Glomerular endothelial cell (primary cell): Measurements from ENCODE around the gene EXOC6B. TPM values are rescaled to one million over a fixed set of nuclear protein-coding genes. Genes with fewer than 3 reads are reported as not detected.

ENCODE experiments used
- DNase-seq: peaks from one replicate; pipeline ENCODE4 v3.0.0-alpha.2; 2011; ENCODE audit warnings: low read depth, low spot score; ENCODE audit errors: extremely low read depth
- total RNA-seq: library from RNA; depleted of rRNA; stranded (reverse); fragments of >200 nt; gene quantifications from 2 replicates; pipeline ENCODE4 v1.2.3, GENCODE V29; 2015

EXOC6B gene
- total RNA-seq, 1 donor from 2014 or later, result 35.1 TPM

DNA sequence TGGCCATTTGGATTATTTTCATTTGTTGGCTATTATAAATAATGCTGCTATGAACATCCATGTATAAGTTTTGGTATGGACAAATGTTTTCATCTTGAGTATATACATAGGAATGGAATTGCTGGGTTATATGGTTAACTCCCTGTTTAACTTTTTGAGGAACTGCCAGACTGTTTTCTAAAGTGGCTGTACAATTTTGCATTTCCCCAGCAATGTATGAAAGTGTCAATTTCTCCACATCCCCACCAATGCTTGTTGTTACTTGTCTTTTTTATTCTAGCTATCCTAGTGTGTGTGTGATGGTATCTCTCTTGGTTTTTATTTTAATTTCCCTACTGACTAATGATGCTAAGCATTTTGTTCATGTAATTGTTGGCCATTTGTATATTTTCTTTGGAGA lies 587.5 kb downstream of the EXOC6B start:
- no peak for DNase-seq

DNA sequence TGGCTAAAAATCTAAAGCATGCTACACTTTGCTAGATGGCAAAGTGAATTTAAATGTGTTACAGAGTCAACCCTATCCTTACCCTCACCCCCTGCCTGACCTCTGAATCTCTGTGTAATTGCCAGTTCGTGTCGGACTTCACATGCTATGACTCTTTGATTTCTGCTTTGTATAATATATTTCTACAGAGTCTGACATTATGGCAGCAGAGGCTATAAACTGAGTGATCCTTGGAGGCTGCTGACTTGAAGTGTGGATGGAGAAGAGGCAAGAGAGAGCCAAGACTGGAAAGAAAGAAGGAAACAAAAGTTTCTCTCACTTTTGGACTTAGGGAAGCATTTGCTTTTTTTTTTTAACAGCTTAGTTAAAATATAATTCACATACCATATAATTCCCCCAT lies 588.3 kb downstream of the EXOC6B start:
- DNase-seq, result no peak

DNA sequence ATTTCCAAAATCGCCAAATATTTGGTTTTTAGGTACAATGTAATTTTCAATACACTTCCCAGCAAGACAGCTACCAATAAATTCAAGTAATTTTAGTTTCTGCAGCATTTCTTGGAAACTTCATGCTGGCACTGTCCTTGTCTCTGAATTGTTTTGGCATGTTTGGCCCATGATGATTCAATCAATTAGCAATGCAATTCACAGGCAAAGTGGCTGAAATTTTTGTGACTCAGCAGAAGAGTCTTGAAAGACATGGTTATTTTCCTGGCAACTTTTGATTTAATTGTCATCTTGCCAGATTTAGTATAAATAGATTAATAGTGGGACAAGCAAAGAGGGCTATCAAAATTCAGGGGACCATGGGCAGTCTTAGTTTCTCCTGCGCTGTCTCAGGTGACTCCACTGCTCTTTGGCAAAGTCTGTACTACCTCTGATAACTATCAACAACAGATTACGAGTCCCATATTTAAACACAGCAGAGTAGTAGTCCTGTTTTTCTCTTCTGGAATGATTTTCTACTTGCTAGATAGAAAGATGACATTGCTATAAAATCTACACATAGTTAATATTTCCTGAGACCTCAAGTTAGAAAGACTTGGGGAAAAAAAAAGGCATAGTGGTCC lies 589.3 kb downstream of the EXOC6B start:
- DNase-seq, result peak; percentile 23

DNA sequence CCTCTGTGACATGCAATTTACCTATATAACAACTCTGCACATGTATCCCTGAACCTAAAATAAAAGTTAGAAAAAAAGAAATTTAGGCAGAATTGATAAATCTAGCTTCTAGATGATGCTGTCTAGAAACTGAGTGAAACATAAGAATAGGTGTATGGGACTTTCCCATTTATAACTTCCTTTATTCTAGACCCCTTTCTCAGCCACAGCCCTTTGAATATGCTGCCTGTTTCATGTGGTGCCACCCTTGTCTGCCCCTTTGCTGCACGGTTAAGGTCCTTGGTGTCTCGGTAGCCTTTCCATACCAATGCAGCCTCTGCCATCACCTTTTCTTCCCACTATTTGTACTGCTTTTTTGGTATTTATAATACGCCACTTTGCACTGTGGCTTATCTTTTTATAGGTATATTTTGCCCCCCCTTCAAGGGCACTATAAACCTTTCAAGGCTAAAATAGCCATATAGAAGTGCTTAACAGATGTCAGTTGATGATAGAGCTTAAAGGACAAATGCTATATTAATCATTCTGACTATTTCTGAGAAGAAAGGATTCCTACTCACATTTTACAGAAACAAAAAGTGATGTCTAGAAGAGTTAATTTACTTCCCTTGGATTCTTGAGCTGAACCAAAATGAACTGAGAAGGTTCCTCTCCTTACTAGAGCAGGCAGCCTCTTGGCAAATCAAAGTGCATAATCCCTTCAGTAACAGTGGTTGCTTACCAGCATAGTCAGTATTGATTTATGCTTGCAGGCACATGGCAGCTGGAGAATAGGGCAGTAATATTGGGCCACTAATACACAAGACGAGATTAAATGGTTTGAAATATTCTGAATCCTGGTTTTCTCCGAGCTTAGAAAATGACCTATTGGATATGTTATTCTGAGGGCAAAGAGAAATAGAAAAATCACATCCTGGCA lies 590.1 kb downstream of the EXOC6B start:
- DNase-seq, result no peak

DNA sequence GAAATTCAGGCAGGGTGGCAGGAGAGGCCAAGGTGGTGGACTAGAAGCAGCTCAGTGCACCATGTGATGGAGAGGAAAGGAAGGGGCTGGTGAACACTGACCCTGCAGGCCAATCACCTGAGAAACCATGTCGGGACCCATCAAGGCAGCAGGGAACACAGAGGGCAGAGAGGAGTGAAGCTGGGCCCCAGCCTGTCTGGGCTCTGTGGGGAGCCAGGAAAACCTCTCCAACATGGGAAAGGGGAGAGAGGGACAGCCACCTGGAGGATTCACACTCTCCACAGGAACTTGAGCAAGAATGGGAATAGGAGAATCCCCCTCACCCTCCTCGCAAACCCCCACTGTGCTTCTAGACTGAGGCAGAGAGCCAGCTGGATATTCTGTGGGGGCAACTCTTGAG lies 592.6 kb downstream of the EXOC6B start:
- DNase-seq, result no peak

DNA sequence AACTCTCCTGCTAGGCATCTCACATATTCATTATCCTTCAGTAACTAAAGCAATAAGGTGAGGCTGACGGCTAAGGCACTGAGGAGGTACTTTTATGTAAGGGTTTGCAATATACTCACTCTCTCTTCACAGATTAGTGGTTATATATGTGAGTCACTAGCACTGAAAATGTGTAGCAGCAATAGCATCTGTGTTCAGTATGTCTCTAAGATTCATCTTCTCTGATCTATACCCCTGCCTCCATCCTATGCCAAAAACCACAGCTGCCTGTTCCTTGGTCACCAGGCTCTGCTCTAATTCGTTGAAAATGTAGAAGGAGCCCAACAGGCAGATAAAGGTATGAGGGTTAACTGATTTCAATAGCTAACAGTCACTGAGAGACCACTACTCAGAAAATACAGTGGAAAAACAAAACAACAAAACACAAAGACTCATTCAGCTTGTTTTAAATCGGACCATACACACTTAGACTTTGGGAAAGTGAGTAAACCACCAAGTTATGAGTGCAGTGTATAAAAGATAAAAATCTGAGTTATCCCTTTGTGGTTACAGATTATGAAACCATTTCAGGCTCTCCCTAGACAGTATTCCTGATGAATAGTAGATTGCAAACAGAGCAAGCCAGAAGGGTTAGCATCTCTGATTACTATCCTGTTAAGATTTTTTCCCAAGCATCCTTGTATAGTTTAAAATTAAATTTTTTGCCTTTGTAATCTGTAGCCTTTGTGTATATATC lies 602.8 kb downstream of the EXOC6B start:
- no peak for DNase-seq

DNA sequence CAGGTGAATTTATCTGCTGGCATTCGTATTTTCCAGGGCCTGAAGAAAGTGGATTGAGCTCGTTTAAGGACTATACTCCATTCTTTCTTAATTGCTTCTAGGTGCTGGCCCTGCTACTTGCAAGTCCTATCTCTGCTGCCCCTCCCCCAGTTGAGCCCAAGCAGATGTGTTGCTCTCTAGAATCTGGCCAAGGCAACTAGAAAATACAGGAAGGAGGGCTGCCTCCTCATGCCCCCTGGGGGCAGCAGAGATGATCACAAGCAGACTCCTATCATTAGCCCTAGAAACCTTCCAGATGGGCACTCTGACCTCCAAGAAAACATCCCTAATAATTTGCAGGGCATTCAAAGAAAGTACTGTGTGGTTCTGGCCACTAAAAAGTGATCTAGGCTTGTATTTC lies 605.7 kb downstream of the EXOC6B start:
- no peak for DNase-seq

DNA sequence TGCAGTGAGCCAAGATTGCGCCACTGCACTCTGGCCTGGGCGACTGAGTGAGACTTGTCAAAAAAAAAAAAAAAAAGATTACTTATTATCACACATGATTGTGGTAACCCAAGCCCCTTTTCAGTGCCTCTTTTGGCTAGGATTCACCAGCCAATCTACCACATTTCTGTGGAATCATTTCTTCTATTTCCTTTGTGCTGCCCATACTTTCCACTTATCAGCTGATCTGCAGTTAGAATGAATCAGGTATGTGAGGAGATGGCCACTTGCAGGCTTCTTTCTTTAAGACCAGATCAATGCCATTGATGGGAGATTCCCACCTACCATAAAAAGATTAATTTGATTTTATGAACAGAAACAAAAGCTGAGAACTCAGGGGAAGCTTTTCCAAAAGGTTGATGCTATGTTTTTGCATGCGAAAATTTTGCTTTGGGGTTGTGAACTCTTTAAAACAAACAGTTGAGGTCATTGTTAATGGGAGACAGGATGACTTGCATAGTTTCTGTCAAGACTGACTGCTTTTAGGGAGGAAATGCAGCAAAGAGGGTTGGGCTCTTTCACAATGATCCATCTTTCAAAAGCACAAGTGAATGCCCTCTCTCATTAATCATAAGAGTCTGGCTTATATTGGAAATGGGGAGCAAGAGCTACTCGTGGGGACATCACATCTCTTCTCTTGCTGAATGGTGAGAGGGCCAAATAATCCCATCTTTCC lies 611.2 kb downstream of the EXOC6B start:
- DNase-seq, result no peak

DNA sequence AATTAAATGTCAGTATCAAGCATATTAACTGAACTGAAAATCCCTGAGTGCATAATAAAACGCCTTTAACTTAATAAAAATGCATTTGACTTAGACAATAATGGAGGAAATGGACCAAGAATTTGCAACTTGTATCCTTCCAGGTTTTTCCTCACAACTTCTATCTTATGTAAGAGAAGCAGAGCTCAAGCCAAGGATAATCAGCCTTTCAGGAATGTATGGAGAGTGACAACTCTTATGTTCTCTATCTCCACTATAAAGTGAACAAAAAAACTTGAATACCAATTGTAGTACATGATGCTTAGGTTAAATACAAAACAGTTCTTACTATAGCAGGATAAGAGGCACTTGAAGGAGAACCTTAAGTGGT lies 613.4 kb downstream of the EXOC6B start:
- DNase-seq, result no peak

DNA sequence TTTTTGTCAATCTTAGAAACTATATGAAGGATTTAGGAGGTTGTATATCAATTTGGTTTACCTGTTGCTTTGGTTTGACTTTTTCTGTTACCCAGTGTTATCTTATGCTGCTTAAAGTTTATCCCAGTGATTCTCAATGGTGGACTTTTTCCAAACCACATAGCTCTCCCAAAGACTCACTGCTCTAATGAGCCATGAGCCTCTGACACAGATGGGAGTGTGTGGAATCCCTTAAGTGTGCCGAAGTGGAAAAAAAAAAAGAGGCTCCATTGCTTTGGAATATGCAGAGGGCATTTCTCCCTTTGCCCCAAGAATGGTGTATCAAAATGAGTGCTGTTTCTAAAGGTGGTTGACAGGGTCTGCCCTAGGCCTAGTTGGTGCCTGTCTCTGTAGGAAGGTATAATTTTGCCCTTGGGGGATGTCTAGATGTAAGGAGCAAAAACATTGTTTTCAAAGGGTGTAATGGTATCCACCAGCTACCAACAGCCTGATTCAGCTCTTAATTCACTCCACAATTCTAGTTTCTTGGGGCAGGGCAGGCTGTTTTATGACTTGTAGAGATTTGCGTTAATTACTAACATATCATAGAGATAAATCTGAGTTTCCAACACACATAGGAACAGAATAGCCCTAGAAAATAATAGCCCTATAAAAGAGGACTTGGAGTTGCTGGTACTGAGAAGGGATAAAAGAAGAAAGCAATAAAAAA lies 613.9 kb downstream of the EXOC6B start:
- DNase-seq, result no peak

DNA sequence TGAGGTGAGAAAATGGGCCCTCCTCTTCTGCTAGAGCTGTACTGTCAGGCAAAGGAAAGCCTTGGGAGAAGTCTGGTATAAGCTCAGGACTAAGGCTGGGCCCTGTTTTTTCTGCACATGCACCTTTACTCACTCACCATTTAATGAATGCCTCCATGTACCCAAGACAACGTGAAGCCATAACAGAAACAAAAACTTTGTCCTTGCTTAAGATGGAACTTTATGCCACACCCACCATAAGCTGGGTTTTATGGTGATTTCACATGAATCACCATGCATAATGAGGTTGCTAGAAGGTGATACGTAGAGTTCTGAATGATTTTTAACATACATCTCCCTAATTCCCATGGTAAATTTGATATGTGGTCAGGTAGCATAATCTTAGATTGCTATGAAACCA lies 614.5 kb downstream of the EXOC6B start:
- no peak for DNase-seq

DNA sequence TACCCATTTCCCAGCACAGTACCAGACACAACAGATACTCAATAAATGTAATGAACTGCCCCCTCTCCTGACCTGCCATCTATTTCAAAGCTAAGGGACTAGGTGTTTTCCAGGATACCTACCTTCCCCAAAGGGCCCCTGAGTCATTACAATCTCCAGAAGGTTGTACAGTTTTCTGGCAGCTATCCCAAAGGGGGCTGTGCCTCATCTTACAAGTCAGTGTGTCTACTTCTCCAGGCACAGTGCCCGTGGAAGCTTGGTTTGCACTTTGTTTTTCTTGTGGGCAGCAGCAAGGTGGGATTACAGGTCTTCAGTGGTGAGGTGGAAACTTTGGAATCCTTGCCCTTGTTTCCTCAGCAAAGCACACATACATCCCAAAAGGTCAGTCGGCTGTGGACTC lies 615.4 kb downstream of the EXOC6B start:
- no peak for DNase-seq

DNA sequence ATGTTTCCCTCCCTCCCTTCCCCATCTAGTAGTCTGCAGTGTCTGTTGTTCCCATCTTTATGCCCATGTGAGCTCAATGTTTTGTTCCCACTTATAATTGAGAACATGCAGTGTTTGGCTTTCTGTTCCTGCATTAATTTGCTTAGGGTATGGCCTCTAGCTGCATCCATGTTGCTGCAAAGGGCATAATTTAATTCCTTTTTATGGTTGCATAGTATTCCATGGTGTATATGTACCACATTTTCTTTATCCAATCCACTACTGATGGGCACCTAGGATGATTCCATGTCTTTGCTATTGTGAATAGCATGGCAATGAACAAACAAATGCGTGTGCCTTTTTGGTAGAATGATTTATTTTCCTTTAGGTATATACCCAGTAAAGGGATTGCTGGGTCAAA lies 617.6 kb downstream of the EXOC6B start:
- DNase-seq, result no peak

DNA sequence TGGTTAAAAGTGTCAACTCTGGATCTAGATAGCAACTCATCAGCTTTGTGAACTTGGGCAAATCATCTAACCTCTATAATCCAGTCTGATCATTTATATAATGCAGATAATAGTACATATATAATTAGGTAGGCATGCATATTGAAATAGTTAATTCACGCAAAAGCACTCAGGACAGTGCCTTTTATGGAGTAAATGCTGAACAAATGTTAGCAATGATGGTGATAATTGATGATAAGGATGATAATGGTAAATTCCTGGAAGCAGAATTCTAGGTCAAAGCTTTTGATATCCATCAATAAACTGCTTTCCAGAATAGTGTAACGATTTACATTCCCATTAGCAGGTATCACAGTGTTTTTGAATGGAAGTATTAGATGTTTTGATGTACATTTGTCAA lies 618.5 kb downstream of the EXOC6B start:
- no peak for DNase-seq

DNA sequence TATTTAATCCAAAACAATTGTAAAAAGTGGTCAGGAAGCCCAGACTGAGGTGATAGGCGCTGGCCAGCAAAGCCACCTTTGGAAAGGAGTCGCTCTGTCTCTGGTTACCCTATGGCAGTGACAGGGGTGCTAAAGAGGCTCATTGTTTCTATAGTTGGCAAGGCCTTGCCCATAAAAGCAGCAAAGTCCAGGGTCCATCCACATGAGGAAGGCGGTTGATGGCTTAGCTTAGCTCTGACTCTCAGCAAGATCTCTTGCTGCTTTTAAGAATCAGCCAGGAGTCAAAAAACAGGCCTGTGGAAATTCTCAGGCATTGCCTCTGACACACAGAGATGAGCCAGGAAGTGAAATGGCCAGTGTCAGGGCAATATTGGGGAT lies 620.3 kb downstream of the EXOC6B start:
- no peak for DNase-seq

DNA sequence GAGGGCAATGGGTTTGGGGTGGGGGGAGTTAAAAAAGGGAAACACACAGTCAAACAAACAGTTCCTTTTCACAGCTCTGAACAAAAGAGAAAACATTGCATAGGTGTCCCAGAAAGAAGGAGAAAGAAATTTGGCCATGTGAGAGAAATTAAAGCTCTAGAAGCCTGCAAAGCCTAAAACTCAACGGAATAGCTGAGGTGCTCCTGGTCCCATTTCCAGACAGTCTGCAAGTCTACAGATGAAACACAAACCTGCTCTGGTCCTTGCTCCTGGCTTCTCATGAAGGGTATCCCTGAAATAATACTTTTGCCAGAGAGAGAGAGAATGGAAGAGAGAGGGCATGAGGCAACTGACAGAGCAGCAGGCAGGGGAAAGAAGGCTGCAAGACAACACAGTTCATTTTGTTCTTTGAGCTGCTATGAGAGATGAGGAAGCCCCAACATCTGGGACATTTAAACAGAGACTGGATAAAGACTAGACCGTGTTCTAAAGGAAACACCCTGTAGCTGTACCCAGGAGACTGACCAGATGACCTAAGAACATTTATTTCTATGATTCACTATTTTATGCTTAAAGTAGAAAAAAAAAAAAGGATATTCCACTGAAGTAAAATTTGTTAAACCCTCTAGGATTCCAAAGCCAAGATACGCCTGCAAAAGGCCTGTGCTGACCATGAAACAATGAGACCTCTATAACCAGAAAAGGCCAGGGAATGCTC lies 620.9 kb downstream of the EXOC6B start:
- DNase-seq, result no peak

DNA sequence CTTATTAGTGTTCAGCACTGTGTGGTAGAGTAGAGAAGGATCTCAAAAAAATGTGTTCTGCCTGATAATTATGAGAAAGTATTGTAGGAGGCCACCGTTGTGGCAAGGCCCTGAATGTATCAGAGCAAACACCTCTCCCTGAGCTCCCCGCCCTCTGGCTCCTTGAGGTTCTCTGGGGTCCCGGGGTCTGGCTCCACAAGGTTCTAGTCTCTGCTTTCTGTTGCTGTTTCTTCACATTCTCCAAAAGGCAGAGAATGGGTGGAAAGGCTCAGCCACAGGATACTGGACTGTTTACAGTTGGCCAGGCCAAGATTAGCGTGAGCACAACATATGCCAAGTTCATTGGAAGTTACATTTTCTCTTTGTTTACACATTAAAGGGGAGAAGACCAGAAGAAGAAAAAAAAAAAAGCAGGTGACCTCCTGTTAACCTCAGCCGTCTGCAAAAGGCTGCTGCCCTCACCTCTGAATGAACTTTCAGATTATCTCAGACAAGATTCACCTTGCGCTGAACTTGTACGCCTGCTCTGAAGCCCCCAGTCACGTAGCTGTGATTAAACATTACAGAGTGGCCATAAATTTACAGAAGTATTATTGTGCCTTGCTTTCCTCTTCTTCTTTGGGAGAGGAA lies 621.6 kb downstream of the EXOC6B start:
- DNase-seq, result no peak

DNA sequence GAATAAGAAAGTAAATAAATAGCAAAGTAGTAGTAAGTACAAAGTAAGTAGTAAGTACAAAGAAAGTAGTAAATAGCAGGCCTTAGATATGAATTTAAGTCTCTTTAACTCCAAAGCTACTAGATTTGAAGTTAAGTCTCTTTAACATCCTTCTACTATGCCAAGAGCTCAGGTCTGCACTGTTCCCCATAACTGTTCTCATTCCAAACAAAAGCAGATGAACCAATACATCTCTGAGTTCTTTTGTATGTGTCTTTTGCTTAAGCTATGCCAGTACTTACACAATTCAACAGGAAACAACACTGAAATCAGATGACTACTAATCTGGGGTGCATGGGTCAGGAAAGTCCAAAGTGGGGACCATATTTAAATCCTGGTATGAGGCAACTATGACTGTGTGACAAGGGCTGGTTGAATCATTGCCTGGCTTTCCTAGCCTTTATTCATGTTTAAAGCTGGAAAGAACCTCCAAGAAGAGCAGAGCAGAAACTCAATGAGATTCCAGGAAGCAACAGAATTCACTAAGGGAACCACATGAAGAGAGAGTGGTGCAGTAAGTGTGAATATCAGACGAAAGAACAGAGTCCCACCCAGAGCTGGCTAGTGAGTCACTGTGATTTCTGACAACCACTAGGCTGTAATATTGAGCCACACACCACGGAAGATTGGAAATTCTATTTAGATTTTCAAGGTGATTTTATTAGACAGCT lies 627.1 kb downstream of the EXOC6B start:
- no peak for DNase-seq

DNA sequence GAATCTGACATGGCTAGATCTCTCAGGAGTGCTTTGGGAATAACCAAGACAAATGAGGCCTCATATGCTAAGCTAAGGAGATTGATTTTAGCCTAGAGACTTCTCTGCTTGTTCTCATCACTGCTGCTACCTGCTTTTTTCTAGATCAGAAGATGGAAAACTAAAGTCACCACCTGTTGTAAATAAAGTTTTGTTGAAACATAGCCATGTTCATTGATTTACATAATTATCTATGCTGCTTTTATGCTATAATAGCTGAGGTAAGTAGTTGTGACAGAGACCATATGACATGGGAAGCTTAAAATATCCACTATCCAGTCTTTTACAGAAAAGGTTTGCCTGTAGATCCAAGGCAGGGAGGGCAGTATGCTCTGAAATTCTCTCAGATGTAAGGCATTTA lies 632.1 kb downstream of the EXOC6B start:
- no peak for DNase-seq
